ENCODE measurements around the gene PPARGC1A.

- no peak for TF ChIP-seq CTCF (IDR thresholded peaks at IDR 0.05)
- no peak for TF ChIP-seq ZFX (IDR thresholded peaks at IDR 0.05; ENCODE audit: borderline replicate concordance)
These were observed 32.4 kb downstream of the PPARGC1A start for GRCh38 chr4:23857367-23857959.

All from 22Rv1 (cell line).